ENCODE measurements around the gene IL16.

The IL16 gene

GRCh38 chr15:81255958-81256320 lies 59.3 kb downstream of the IL16 start:
- no peak for DNase-seq (ENCODE audit: low read depth in 2 of 2)

GRCh38 chr15:81256916-81257315 lies 60.2 kb downstream of the IL16 start:
- no peak for DNase-seq (ENCODE audit: low read depth in 2 of 2)

GRCh38 chr15:81257435-81257834 lies 60.8 kb downstream of the IL16 start:
- DNase-seq (ENCODE audit: low read depth in 2 of 2), result no peak

GRCh38 chr15:81258455-81258854 lies 61.8 kb downstream of the IL16 start:
- no peak for DNase-seq (ENCODE audit: low read depth in 2 of 2)

GRCh38 chr15:81259760-81260298 lies 63.1 kb downstream of the IL16 start:
- no peak for DNase-seq (ENCODE audit: low read depth in 2 of 2)

- no peak for DNase-seq (ENCODE audit: low read depth in 2 of 2)
Observed at GRCh38 chr15:81261172-81261811, 64.6 kb downstream of the IL16 start.

GRCh38 chr15:81263477-81263876 lies 66.8 kb downstream of the IL16 start:
- DNase-seq (ENCODE audit: low read depth in 2 of 2), result no peak

GRCh38 chr15:81264072-81264857 lies 67.6 kb downstream of the IL16 start:
- DNase-seq (ENCODE audit: low read depth in 2 of 2), result no peak

GRCh38 chr15:81265256-81265943 lies 68.7 kb downstream of the IL16 start:
- no peak for DNase-seq (ENCODE audit: low read depth in 2 of 2)

GRCh38 chr15:81265944-81266775 lies 69.5 kb downstream of the IL16 start:
- peak; percentile 60 to 79 for DNase-seq (ENCODE audit: low read depth in 2 of 2)

- no peak for DNase-seq (ENCODE audit: low read depth in 2 of 2)
Observed at GRCh38 chr15:81268340-81268739, 71.7 kb downstream of the IL16 start.

- no peak for DNase-seq (ENCODE audit: low read depth in 2 of 2)
Observed at GRCh38 chr15:81268881-81269601, 72.4 kb downstream of the IL16 start.

- no peak for DNase-seq (ENCODE audit: low read depth in 2 of 2)
Observed at GRCh38 chr15:81270188-81270587, 73.5 kb downstream of the IL16 start.

GRCh38 chr15:81270781-81271491 lies 74.3 kb downstream of the IL16 start:
- no peak for DNase-seq (ENCODE audit: low read depth in 2 of 2)

- no peak for DNase-seq (ENCODE audit: low read depth in 2 of 2)
Observed at GRCh38 chr15:81271761-81272644, 75.3 kb downstream of the IL16 start.

- no peak for DNase-seq (ENCODE audit: low read depth in 2 of 2)
Observed at GRCh38 chr15:81273200-81273599, 76.5 kb downstream of the IL16 start.

GRCh38 chr15:81273855-81274254 lies 77.2 kb downstream of the IL16 start:
- no peak for DNase-seq (ENCODE audit: low read depth in 2 of 2)

GRCh38 chr15:81274255-81274654 lies 77.6 kb downstream of the IL16 start:
- no peak for DNase-seq (ENCODE audit: low read depth in 2 of 2)

- peak; percentile 50 to 69 for DNase-seq (ENCODE audit: low read depth in 2 of 2)
Observed at GRCh38 chr15:81274931-81275707, 78.4 kb downstream of the IL16 start.
